NCI-H446 (cell line): Measurements from ENCODE around the gene MTARC2.
A peak's percentile ranks its signal among the peaks of the same experiment; 100 is the strongest.

Experiments
- DNase-seq, 2 experiments: peaks; one replicate each; lab custom pipeline; 2025; lab: John Stamatoyannopoulos, UW

Gene MTARC2

DNA sequence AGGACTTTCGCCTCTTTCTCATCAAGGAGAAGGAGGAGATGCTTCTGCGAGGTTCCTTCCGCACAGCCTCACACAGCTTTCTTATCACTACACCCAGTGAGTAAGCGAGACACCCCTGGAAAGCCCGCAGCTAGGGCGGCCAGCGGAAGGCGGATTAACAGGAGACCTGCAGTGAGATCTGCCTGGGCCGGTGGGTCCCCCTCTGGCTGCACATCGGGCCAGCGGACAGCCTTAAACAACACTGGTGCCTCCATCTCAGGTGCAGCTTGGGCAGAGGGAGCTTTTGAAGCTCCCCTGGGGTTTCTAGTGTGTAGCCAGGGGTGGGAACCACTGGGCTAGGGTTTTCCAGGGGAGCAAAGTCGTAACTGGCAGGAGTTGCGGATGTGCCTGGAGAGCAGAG, 21.1 kb downstream of the MTARC2 start:
- DNase-seq = no peak

GRCh38 chr1:220770245-220770913, 22.3 kb downstream of the MTARC2 start:
- no peak for DNase-seq

DNA sequence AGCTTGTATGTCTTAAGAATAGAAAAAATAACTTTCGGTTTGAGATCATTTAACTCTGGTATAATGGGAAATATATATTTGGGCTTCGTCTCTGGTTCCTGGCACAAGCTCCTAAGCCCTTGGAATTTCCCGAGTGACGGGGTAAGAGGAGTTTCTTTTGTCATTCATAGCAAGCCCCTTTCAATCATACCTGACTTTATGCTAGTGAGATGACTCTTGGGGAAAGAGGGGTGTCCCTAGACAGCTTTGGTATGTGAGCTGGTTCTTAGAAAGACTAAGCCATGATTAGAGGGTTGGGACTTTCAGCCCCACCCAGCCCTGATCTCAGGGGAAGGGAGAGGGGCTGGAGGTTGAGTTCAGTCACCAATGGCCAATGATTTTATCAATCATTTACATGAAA, 24.7 kb downstream of the MTARC2 start:
- DNase-seq = no peak

GRCh38 chr1:220775240-220775853, 27.2 kb downstream of the MTARC2 start:
- peak in 1 of 2 experiments; percentile 48 for DNase-seq

- DNase-seq = no peak
Observed at GRCh38 chr1:220776254-220776653, 28.1 kb downstream of the MTARC2 start.

GRCh38 chr1:220776720-220777326, 28.7 kb downstream of the MTARC2 start:
- peak; percentile 48 to 88 for DNase-seq

GRCh38 chr1:220783453-220783852, 35.3 kb downstream of the MTARC2 start:
- no peak for DNase-seq

DNA sequence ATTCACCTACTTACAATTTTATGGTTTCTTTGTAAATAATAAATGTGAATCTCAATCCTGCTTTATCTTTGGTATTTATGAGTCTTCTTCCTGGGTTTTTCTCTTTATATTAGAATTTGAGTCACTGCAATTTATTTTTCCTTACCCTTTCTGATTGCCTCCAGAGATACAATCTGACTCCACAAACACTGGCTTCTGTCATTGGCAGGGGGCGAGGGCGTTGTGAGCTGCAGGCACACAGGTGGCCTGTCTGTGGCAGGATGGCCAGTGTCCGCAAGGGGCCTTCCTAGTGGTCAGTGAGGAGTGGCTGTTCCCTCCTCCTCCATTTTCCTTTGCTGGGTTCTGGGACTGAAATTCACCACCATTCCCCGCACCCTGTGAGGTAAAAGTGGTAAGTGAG, 36.6 kb downstream of the MTARC2 start:
- no peak for DNase-seq

DNA sequence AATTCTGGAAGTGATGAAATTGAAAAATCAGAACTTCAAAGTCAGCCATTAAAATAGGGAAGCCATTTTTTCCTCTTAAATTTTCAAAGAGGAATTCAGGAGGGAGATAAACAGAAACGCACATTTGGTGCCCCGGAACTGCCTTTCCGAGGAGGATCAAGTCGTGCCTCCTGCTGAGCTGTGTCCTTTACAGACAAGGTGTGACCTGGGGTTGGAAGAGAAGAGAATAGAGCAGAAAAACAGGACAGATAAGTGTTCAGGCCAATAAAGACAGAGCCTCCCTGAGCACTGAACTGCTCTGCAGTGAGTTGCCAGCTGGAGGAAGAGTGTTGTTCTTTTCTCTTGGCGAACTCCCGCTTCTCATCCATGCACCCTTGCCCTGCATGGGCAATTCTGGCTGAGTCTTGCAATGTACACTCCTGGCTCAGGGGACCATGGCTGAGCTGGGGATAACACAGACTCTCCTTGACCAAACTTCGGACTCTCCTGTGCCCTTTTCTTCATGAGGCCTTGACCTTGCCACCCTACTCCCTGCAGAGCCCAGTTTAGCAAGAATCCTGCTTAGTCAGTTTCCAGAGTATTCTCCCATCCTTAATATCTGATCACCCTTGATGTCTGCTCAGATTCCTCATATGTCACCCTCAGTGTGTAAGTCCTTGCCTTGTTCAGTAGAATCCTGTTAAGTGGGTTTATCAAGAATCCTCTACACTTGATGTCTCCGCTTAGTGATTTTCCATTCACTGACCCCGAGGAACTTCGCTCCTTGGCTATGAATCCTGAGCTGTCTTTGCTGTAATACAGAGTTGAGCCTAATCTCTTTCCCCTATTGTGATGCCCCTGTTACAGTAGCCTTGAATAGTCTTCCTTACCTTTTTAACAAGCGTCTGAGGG, 37.3 kb downstream of the MTARC2 start:
- DNase-seq = no peak

DNA sequence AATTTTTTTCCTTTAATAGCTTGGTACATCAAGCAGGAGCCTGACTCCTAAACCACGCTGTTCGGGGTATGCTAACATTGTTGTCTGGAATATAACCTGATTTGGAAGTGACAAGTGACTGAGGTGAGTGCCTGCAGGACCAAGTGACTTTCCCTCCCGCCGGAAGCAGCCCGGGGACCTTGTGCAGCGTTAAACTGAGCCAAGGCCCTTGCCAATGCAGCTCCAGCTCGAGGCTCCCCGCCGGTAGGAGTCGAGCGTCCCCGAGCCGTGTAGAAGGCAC, 37.9 kb downstream of the MTARC2 start:
- peak in 1 of 2 experiments; percentile 43 for DNase-seq

- DNase-seq = peak; percentile 32 to 89
Observed at GRCh38 chr1:220786337-220787068, 38.4 kb downstream of the MTARC2 start, which contains the start of gene MTARC1. TSS of gene MTARC1 (plus strand) at chr1:220786913. CDS start at chr1:220786945, 32 bp downstream.

GRCh38 chr1:220787069-220787619, 39.0 kb downstream of the MTARC2 start:
- peak in 1 of 2 experiments; percentile 22 for DNase-seq

- peak in 1 of 2 experiments; percentile 21 for DNase-seq
Observed at GRCh38 chr1:220788900-220789299, 40.8 kb downstream of the MTARC2 start.

DNA sequence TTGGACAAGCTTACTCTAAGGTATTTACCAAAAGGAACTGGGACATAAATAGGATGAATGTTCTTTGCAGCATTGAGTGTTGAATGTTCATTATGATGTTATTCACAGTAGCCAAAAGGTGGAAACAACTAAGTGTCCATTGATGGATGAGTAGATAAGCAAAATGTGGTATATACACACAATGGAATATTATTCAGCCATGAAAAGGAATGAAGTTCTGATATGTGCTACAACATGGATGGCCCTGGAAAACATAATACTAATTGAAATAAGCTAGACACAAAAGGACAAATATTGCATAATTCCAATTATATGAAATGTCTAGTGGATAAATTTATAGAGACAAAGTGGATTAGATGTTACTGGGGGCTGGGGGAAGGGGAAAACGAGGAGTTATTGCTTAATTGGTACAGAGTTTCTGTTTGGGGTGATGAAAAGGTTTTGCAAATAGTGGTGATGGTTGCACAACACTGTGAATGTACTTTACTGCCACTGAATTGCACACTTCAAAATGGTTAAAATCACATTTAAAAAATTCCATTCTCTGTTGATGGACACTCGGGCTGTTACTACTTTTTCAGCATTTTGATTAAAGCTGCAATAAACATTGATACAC, 41.5 kb downstream of the MTARC2 start:
- DNase-seq = no peak

- DNase-seq = peak in 1 of 2 experiments; percentile 63
Observed at GRCh38 chr1:220791285-220791684, 43.2 kb downstream of the MTARC2 start.

DNA sequence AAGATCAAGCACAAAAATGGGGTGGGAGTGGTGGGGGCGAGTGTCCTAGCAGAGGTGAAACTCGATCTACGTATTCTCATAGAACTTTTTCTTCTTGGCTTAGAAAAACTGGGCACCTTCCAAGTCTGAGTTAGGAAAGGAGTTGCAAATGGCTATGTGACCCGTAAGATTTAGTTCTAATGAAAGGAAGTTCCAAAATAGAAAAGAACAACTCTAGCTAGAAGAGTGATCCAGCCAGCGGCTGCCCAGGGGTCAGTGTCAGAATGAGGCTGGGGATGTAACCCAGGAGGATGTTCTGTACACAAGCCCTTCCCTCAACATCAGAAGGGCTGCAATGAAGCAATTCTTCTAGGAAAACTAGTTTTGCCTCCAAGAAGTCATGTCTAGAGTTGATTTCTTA, 43.8 kb downstream of the MTARC2 start:
- no peak for DNase-seq

GRCh38 chr1:220796530-220796929, 48.4 kb downstream of the MTARC2 start:
- DNase-seq = no peak

GRCh38 chr1:220797044-220797443, 48.9 kb downstream of the MTARC2 start:
- no peak for DNase-seq

DNA sequence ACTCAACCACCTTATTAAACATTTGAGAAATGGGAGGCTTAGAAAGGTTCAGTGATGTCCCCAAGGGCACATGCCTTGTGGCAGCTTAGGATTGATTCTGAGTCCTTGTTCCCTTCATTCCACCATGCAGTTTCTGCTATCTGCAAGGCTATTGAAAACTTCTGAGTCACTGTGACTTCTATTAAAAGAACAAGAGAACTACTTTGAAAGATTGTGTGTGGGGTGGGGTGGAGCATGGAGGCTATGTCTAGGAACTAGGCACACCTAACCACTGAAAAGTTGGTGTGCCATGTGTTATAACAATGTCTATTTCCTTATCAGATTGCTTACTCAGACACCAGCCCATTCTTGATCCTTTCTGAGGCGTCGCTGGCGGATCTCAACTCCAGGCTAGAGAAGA, 49.4 kb downstream of the MTARC2 start:
- no peak for DNase-seq

- no peak for DNase-seq
Observed at GRCh38 chr1:220798338-220798737, 50.2 kb downstream of the MTARC2 start.

- DNase-seq = no peak
Observed at GRCh38 chr1:220800262-220800661, 52.1 kb downstream of the MTARC2 start.
